ENCODE data around the gene SPINT1. TPM values are rescaled to one million over a fixed set of nuclear protein-coding genes. Genes with fewer than 3 reads are reported as not detected.
A peak's percentile ranks its signal among the peaks of the same experiment; 100 is the strongest.

The SPINT1 gene
- polyA plus RNA-seq, 1 experiment = 0.87 TPM

DNA sequence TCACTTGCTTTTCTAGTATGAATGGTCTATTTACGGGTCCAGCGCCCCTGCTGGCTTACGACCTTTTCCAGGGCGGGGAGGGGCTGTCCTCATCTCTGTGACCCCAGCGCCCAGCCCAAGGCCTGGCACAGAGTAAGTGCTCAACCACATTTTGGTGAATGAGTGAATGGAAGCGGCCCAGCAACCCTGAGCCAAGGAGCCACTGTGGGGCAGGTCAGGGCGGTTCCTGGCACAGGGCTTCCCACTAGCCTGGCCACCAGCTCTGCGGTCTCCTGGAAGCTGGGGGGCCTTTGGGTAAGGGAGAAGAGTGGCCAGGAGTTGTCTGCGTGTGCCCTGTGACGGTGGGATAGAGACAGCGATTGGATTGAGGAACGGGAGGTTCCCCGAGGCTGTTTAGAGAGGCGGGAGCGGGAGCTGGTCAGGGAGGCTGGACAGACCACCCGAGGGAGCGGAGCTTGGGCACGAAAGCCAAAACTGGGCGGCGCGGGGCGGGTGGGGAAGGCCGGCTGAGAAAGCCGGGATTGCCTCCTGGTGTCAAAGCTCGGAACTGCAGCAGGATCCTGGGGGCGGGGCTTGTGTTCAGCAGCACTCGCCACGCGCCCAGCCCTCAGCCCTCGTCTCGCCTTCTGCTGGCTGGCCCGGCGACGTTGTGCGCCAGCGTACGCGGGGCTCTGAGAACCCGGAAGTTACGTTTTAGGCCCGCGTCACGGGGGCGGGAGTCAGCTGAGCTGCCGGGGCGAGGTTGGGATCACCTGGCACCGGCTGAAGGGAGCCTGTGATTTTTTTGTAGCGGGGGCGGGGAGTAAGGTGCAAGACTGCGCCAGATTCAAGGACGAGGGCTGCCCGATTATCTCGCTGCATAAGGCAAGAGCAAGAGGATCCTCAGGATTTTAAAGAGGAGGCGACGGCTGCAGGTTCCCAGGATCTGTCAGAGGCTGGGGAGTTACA is 50.2 kb downstream of the SPINT1 start, which contains the start of gene VPS18:
Gene VPS18 (plus strand): TSS at position 718 of the 948 bp plus-strand sequence. CDS start 319 bp downstream, outside the sequence.
- ChIA-PET CTCF (interaction anchor here (0.6 to 3.1 kb wide), 36 partner anchors 10 to 470 kb away, joined by 3 to 121 read pairs (median 4); partner anchors contain the start of genes CCDC32, RAD51, RHOV and RPUSD2), POLR2A (interaction anchor here (0.6 to 1.8 kb wide), 14 partner anchors 12 to 325 kb away, joined by 3 to 14 read pairs (median 4); partner anchors contain the start of genes CHAC1, RAD51 and RPUSD2)
- H3K27ac ChIP-seq (ENCODE audit: low read depth, low read length) = peak within 1 kb of the TSS; percentile 96
- H3K27me3 ChIP-seq (ENCODE audit: control insufficient read depth, insufficient read depth, low read length) = no peaks in the 10 kb centered on the region
- peak; percentile 94 for DNase-seq (ENCODE audit: low read depth, low spot score)
- no peaks in the 10 kb centered on the region; the same call in 1 of the 2 replicates for H3K9me3 ChIP-seq (ENCODE audit: control insufficient read depth, insufficient read depth, low read length)
- peak within 1 kb of the TSS; percentile 87 for H3K4me3 ChIP-seq (ENCODE audit: low read depth, low read length)
- TF ChIP-seq, protein P1, sequence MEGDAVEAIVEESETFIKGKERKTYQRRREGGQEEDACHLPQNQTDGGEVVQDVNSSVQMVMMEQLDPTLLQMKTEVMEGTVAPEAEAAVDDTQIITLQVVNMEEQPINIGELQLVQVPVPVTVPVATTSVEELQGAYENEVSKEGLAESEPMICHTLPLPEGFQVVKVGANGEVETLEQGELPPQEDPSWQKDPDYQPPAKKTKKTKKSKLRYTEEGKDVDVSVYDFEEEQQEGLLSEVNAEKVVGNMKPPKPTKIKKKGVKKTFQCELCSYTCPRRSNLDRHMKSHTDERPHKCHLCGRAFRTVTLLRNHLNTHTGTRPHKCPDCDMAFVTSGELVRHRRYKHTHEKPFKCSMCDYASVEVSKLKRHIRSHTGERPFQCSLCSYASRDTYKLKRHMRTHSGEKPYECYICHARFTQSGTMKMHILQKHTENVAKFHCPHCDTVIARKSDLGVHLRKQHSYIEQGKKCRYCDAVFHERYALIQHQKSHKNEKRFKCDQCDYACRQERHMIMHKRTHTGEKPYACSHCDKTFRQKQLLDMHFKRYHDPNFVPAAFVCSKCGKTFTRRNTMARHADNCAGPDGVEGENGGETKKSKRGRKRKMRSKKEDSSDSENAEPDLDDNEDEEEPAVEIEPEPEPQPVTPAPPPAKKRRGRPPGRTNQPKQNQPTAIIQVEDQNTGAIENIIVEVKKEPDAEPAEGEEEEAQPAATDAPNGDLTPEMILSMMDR (IDR thresholded peaks at IDR 0.05; ENCODE audit: low read depth, low read length) = peak; percentile 83

DNA sequence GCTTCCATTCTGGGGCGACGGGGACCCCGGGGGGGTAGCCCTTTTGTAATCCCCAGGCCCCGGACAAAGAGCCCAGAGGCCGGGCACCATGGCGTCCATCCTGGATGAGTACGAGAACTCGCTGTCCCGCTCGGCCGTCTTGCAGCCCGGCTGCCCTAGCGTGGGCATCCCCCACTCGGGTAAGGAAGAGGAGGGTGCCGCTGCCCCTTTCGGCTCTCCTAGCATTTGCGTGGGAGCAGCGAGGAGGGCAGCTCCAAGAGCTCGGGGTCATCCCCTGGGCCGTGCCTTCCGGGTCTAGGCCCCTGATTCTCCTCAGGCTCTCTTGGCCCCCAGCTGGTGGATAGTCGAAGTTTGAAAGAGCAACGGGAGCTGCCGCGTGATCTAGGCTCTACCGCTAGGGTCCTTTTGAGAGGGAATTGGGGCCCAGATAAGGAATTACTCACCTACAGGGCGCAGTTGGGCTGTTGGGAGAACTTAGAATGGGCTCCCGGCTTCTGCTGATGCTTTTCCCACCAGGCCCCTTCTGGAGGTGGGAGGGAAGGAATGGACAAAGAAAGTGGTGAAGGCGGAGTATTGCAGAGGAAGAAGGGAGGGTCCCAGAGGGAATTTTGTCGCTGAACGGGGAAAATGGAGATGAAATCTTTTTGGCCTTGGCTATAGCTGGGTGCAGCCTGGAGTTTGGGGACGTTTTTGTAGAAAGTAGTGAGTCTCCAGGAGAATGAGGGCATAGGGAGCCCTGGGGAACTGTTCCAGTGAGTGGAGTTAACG is 51.0 kb downstream of the SPINT1 start:
- Histone ChIP-seq H3K9me3 (ENCODE audit: control insufficient read depth, insufficient read depth, low read length) (no peaks in the 10 kb centered on the region; the same call in 1 of the 2 replicates), H3K4me3 (ENCODE audit: low read depth, low read length) (peak overlapping the region; percentile 87), H3K27me3 (ENCODE audit: control insufficient read depth, insufficient read depth, low read length) (no peaks in the 10 kb centered on the region), H3K27ac (ENCODE audit: low read depth, low read length) (peak overlapping the region; percentile 96)
- ChIA-PET CTCF (interaction anchor here (0.6 to 3.1 kb wide), 34 partner anchors 10 to 336 kb away, joined by 3 to 121 read pairs (median 5); partner anchors contain the start of genes CCDC32, CHP1, RAD51 and RHOV), POLR2A (interaction anchor here (0.6 to 1.8 kb wide), 15 partner anchors 11 to 326 kb away, joined by 3 to 14 read pairs (median 3); partner anchors contain the start of genes CHAC1, RAD51 and RPUSD2)
- DNase-seq (ENCODE audit: low read depth, low spot score) = peak; percentile 66
- TF ChIP-seq, protein P1 (IDR thresholded peaks at IDR 0.05; ENCODE audit: low read depth, low read length) = peak; percentile 72

DNA sequence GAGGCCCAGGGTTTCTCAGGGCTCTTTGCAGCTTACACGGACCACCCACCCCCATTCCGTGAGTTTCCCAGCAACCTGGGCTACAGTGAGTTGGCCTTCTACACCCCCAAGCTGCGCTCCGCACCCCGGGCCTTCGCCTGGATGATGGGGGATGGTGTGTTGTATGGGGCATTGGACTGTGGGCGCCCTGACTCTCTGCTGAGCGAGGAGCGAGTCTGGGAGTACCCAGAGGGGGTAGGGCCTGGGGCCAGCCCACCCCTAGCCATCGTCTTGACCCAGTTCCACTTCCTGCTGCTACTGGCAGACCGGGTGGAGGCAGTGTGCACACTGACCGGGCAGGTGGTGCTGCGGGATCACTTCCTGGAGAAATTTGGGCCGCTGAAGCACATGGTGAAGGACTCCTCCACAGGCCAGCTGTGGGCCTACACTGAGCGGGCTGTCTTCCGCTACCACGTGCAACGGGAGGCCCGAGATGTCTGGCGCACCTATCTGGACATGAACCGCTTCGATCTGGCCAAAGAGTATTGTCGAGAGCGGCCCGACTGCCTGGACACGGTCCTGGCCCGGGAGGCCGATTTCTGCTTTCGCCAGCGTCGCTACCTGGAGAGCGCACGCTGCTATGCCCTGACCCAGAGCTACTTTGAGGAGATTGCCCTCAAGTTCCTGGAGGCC is 55.8 kb downstream of the SPINT1 start:
- POLR2A ChIA-PET = interaction anchor here (1.3 kb wide), 1 partner anchor 216 kb away, joined by 3 read pairs; the partner anchor contains the start of gene INO80
- CTCF ChIA-PET = interaction anchor here (0.9 to 1.8 kb wide), 2 partner anchors 8 to 284 kb away, joined by 3 to 7 read pairs; no protein-coding TSS in a partner anchor
- TF ChIP-seq, protein P1 (IDR thresholded peaks at IDR 0.05; ENCODE audit: low read depth, low read length) = no peak
- no peak overlapping the region for H3K4me3 ChIP-seq (ENCODE audit: low read depth, low read length)
- H3K9me3 ChIP-seq (ENCODE audit: control insufficient read depth, insufficient read depth, low read length) = no peaks in the 10 kb centered on the region; the same call in 1 of the 2 replicates
- no peaks in the 10 kb centered on the region for H3K27me3 ChIP-seq (ENCODE audit: control insufficient read depth, insufficient read depth, low read length)
- no peak for DNase-seq (ENCODE audit: low read depth, low spot score)
- no peak overlapping the region for H3K27ac ChIP-seq (ENCODE audit: low read depth, low read length)

DNA sequence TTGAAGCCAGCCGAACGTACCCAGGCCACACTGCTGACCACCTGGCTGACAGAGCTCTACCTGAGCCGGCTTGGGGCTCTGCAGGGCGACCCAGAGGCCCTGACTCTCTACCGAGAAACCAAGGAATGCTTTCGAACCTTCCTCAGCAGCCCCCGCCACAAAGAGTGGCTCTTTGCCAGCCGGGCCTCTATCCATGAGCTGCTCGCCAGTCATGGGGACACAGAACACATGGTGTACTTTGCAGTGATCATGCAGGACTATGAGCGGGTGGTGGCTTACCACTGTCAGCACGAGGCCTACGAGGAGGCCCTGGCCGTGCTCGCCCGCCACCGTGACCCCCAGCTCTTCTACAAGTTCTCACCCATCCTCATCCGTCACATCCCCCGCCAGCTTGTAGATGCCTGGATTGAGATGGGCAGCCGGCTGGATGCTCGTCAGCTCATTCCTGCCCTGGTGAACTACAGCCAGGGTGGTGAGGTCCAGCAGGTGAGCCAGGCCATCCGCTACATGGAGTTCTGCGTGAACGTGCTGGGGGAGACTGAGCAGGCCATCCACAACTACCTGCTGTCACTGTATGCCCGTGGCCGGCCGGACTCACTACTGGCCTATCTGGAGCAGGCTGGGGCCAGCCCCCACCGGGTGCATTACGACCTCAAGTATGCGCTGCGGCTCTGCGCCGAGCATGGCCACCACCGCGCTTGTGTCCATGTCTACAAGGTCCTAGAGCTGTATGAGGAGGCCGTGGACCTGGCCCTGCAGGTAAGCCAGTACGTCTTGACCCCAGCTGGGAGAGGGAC is 56.6 kb downstream of the SPINT1 start:
- ChIA-PET CTCF (interaction anchor here (0.6 to 8.0 kb wide), 4 partner anchors 9 to 284 kb away, joined by 3 to 202 read pairs (median 5); no protein-coding TSS in a partner anchor), POLR2A (interaction anchor here (1.3 kb wide), 1 partner anchor 216 kb away, joined by 3 read pairs; the partner anchor contains the start of gene INO80)
- Histone ChIP-seq H3K4me3 (ENCODE audit: low read depth, low read length) (no peak overlapping the region), H3K27ac (ENCODE audit: low read depth, low read length) (no peak overlapping the region), H3K27me3 (ENCODE audit: control insufficient read depth, insufficient read depth, low read length) (no peaks in the 10 kb centered on the region), H3K9me3 (ENCODE audit: control insufficient read depth, insufficient read depth, low read length) (no peaks in the 10 kb centered on the region; the same call in 1 of the 2 replicates)
- no peak for DNase-seq (ENCODE audit: low read depth, low spot score)
- TF ChIP-seq, protein P1 (IDR thresholded peaks at IDR 0.05; ENCODE audit: low read depth, low read length) = no peak
